Smooth muscle cell of trachea (primary cell): ENCODE data around the gene SZT2. TPM values are rescaled to one million over a fixed set of nuclear protein-coding genes. Genes with fewer than 3 reads are reported as not detected.

Experiments used
- total RNA-seq: library from RNA; depleted of rRNA; stranded (reverse); fragments of >200 nt; gene quantifications from 2 replicates; pipeline ENCODE4 v1.2.1, GENCODE V29; 2014

Gene SZT2
- 30.7 and 36.2 TPM in 2 replicates for total RNA-seq

GRCh38 chr1:43389326-43390313 lies at the start of gene SZT2, which contains the start of gene MED8:
Gene SZT2 (plus strand): TSS chr1:43389899. CDS start chr1:43389969, 70 bp downstream.
Gene MED8 (minus strand): TSS chr1:43389800. CDS start chr1:43389764, 36 bp downstream.

GRCh38 chr1:43358746-43359693 lies 30.7 kb upstream of the SZT2 start, which contains the start of gene CDC20:
Gene CDC20 (plus strand): TSS chr1:43358981. CDS start chr1:43359216, 235 bp downstream.

GRCh38 chr1:43367904-43368645 lies 21.6 kb upstream of the SZT2 start, which contains the start of gene ELOVL1:
Gene ELOVL1 (minus strand): TSS chr1:43368011. CDS start chr1:43365609, 2,402 bp downstream.

GRCh38 chr1:43453442-43454269 lies 64.0 kb downstream of the SZT2 start, which contains the start of gene HYI:
Gene HYI (minus strand): TSS chr1:43453931. CDS start chr1:43453793, 138 bp downstream.

Other genes with a start within 250 kb of the SZT2 start
- 51.3 and 74.9 TPM in 2 replicates for gene EBNA1BP2, start 217.6 kb upstream of the SZT2 start, total RNA-seq
- under 0.01 and 0.33 TPM in 2 replicates for gene CFAP57, start 217.6 kb upstream of the SZT2 start, total RNA-seq
- not detected in 2 replicates for gene TMEM125, start 119.9 kb upstream of the SZT2 start, total RNA-seq
- not detected in 2 replicates for gene C1orf210, start 104.3 kb upstream of the SZT2 start, total RNA-seq
- 0.17 and 5.5 TPM in 2 replicates for gene TIE1, start 88.9 kb upstream of the SZT2 start, total RNA-seq
- gene MPL, start 52.1 kb upstream of the SZT2 start, total RNA-seq, result not detected in 2 replicates
- gene CDC20, start 30.9 kb upstream of the SZT2 start, total RNA-seq, result 7.9 and 86.5 TPM in 2 replicates
- 38.7 and 56.4 TPM in 2 replicates for gene ELOVL1, start 21.9 kb upstream of the SZT2 start, total RNA-seq
- 64.8 and 76.2 TPM in 2 replicates for gene MED8, start 99 bp upstream of the SZT2 start, total RNA-seq
- 20.2 and 31.3 TPM in 2 replicates for gene HYI, start 64.0 kb downstream of the SZT2 start, total RNA-seq
- gene PTPRF, start 141.0 kb downstream of the SZT2 start, total RNA-seq, result 24.4 and 59.2 TPM in 2 replicates